Adrenal gland (tissue), 12 donors: ENCODE results near the gene ALDH7A1. TPM values are rescaled to one million over a fixed set of nuclear protein-coding genes. Genes with fewer than 3 reads are reported as not detected.

Experiments
- DNase-seq, 7 donors: peaks; one replicate each; pipeline ENCODE4 v3.0.0-alpha.2; 2019 to 2020
- H3K27ac ChIP-seq, 5 donors: fragments of 200-600 bp; sonication (generic) in 4 of 5; 1 replicate in 3 of 5; 2 replicates in 2 of 5; pipeline versions ENCODE4 v1.5.1 to v1.8.0; 2016 to 2020; ENCODE audit warnings: mild to moderate bottlenecking in 1 of 5
- H3K27me3 ChIP-seq: fragments of 200-600 bp; 2 replicates; pipeline ENCODE4 v1.8.0; 2021
- H3K36me3 ChIP-seq, 2 donors: fragments of 200-600 bp; replicated peaks in 1 of 2; 1 replicate in 1 of 2; 2 replicates in 1 of 2; pipeline versions ENCODE4 v1.5.1 to v1.8.0; 2018 to 2022
- H3K4me1 ChIP-seq, 2 donors: fragments of 200-600 bp; replicated peaks in 1 of 2; 1 replicate in 1 of 2; 2 replicates in 1 of 2; pipeline versions ENCODE4 v1.5.1 to v1.8.0; 2018 to 2021
- H3K4me3 ChIP-seq, 4 donors: fragments of 200-600 bp; sonication (generic) in 3 of 4; one replicate each; pipeline ENCODE4 v1.5.1; 2016 to 2018
- H3K9me3 ChIP-seq, 3 donors: fragments of 200-600 bp; sonication (generic) in 1 of 3; replicated peaks in 1 of 3; 1 replicate in 2 of 3; 2 replicates in 1 of 3; pipeline versions ENCODE4 v1.5.1 to v1.8.0; 2016 to 2021
- CTCF ChIP-seq, 6 experiments: fragments of 450-650 bp in 4 of 6; fragments of 200-600 bp in 2 of 6; sonication (generic) in 1 of 6; IDR thresholded peaks; 1 replicate in 5 of 6; 2 replicates in 1 of 6; pipeline versions ENCODE4 v1.5.1 to v1.8.0; 2016 to 2021; ENCODE audit warnings: antibody characterized with exemption in 6 of 6, mild to moderate bottlenecking in 2 of 6, moderate library complexity in 1 of 6
- POLR2A ChIP-seq, 2 donors: fragments of 450-650 bp; IDR thresholded peaks; one replicate each; pipeline ENCODE4 v1.6.1; 2017; ENCODE audit warnings: antibody characterized with exemption in 2 of 2, mild to moderate bottlenecking in 2 of 2, moderate library complexity in 1 of 2
- WGBS, 4 donors: extraction: QIAGEN DNeasy Blood & Tissue Kit in 2 of 4; methylation state at CpG; one replicate each; pipeline versions ENCODE4 v1.1.5 to v1.1.7; 2013 to 2017; 5-methylcytosine and 5-hydroxymethylcytosine counted together
- intact Hi-C, 2 donors: fragments of 100-400 bp; cut with DNase I; formaldehyde crosslinking; loops; one replicate each; pipeline versions ENCODE4 v1.14.1 to v1.15.0; 2022 to 2023
- polyA plus RNA-seq, 3 donors: library from polyadenylated mRNA; stranded (reverse); fragments of 200-250 nt in 2 of 3; fragments of 350-450 nt in 1 of 3; fragmentation: Illumina TruSeq in 1 of 3; extraction: RNeasy Lipid Tissue Mini Kit (QIAGEN cat#74804) in 1 of 3; gene quantifications; one replicate each; pipeline ENCODE4 v1.2.3, GENCODE V29; 2013 to 2014
- small RNA-seq, 2 donors: library from RNA; depleted of rRNA; stranded (forward); fragments of <200 nt; gene quantifications; one replicate each; pipeline ENCODE3, GENCODE V24; 2016
- total RNA-seq, 9 donors: library from RNA; depleted of rRNA in 4 of 9; stranded (reverse); fragments of >200 nt in 4 of 9; fragments of 120-200 nt in 1 of 9; fragmentation: NEBNext Ultra II Directional in 1 of 9; extraction: Animal tissue kit (Norgen Biotek cat#: 25700) in 1 of 9; gene quantifications; one replicate each; pipeline versions ENCODE4 v1.1.0 to v1.2.4, GENCODE V29; 2013 to 2023
- donor health status: healthy with polysubstance abuse.
- donor health status: Bipolar disorder and iron deficiency.
- donor health status: DM: yes; HTN: yes; CAD: no.
- donor health status: DM: no; HTN: no; CAD: no.
- donor health status: DM: no; HTN: no; CAD: no.
- donor health status: DM: yes; HTN: yes; CAD: no.

The ALDH7A1 gene
- total and polyA plus RNA-seq, 12 donors, result 34.6 to 112 (median 66.2) TPM

- Histone ChIP-seq H3K36me3 (peaks cover 0 to 61% of the 10 kb centered on the region in 2 donors), H3K27ac (peak overlapping the region in 2 of 5 donors; percentile 22 to 42), H3K4me1 (peaks cover 9 to 32% of the 10 kb centered on the region in 2 donors), H3K9me3 (no peaks in the 10 kb centered on the region), H3K4me3 (no peak overlapping the region), H3K27me3 (no peaks in the 10 kb centered on the region)
- 61 to 78% (median 72%) methylated on average over 3 of the region's 3 CpGs for WGBS, 4 donors
- DNase-seq, result no peak
- intact Hi-C loops, result no loop called here
- TF ChIP-seq CTCF (IDR thresholded peaks at IDR 0.05), result no peak
- no peak for TF ChIP-seq POLR2A (IDR thresholded peaks at IDR 0.05)
Observed at GRCh38 chr5:126483156-126483555, 111.9 kb downstream of the ALDH7A1 start.

GRCh38 chr5:126482591-126482990, 112.4 kb downstream of the ALDH7A1 start:
- H3K36me3 ChIP-seq, result peaks cover 0 to 55% of the 10 kb centered on the region in 2 donors
- TF ChIP-seq POLR2A (IDR thresholded peaks at IDR 0.05) (no peak), CTCF (IDR thresholded peaks at IDR 0.05) (no peak)
- H3K27me3 ChIP-seq, result no peaks in the 10 kb centered on the region
- intact Hi-C loops, result no loop called here
- no peak for DNase-seq
- peaks cover 11 to 31% of the 10 kb centered on the region in 2 donors for H3K4me1 ChIP-seq
- WGBS, 4 donors, result 42 to 63% (median 46%) methylated on average over 1 of the region's 1 CpG
- peak overlapping the region in 1 of 5 donors; percentile 22 for H3K27ac ChIP-seq
- H3K9me3 ChIP-seq, result no peaks in the 10 kb centered on the region
- H3K4me3 ChIP-seq, result no peak overlapping the region

DNA sequence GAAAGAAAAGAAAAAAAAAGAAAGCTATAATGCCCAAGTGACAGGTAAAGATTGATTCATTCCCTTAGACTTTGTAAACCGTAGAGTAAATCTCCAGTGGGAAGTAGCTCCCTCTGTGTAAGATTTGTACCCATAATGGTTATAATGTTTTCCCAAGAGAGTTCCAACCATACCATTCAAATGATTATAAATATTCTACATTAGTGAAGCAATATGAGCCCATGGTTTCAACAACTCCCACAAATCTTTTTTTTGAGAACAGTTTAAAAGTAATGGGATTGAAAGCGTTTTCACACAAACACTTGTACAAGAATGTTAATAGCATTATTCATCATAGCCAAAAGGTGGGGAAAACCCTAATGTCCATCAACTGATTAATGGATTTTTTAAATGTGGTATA, 113.8 kb downstream of the ALDH7A1 start:
- WGBS, 4 donors, result 92 to 96% (median 94%) methylated on average over 2 of the region's 2 CpGs
- no peak for DNase-seq
- peaks cover 16 to 28% of the 10 kb centered on the region in 2 donors for H3K4me1 ChIP-seq
- no peaks in the 10 kb centered on the region for H3K27me3 ChIP-seq
- no peak overlapping the region for H3K27ac ChIP-seq
- H3K4me3 ChIP-seq, result no peak overlapping the region
- intact Hi-C loops, result no loop called here
- TF ChIP-seq CTCF (IDR thresholded peaks at IDR 0.05) (no peak), POLR2A (IDR thresholded peaks at IDR 0.05) (no peak)
- H3K9me3 ChIP-seq, result no peaks in the 10 kb centered on the region
- peaks cover 0 to 42% of the 10 kb centered on the region in 2 donors for H3K36me3 ChIP-seq

Small RNAs within 50 kb of the gene (small RNA-seq; reads per million reads assigned to genes)
- gene RNU6-290P, result 0 reads per million in 2 donors

Other genes starting within 250 kb of the ALDH7A1 start
- gene GRAMD2B, start 171.8 kb downstream of the ALDH7A1 start, total RNA-seq, result 10 to 100 TPM in 8 of 9 donors, 1 to 10 TPM in 1; 4.0 to 80.9 (median 30.6) TPM
- gene GRAMD2B, start 171.8 kb downstream of the ALDH7A1 start, polyA plus RNA-seq, result 10 to 100 TPM; 10.6 to 19.2 (median 14.6) TPM
- 10 to 100 TPM; 23.4 to 56.5 (median 40.7) TPM for gene PHAX, start 5.7 kb upstream of the ALDH7A1 start, total RNA-seq
- 10 to 100 TPM; 10.8 to 88.2 (median 15.6) TPM for gene PHAX, start 5.7 kb upstream of the ALDH7A1 start, polyA plus RNA-seq
- gene LMNB1, start 181.9 kb upstream of the ALDH7A1 start, total RNA-seq, result 10 to 100 TPM in 1 of 9 donors, 1 to 10 TPM in 8; 4.6 to 25.0 (median 6.1) TPM
- 1 to 10 TPM in 2 of 3 donors, under 1 TPM in 1; 0.97 to 6.4 (median 1.2) TPM for gene LMNB1, start 181.9 kb upstream of the ALDH7A1 start, polyA plus RNA-seq